ENCODE data around the gene LILRB4. TPM values are rescaled to one million over a fixed set of nuclear protein-coding genes. Genes with fewer than 3 reads are reported as not detected.
"Not testable (repeated sequence)": the region's sequence is repeated elsewhere in the genome, so short reads cannot be mapped to it uniquely, and the experiment has no call there.

LILRB4 gene
- total RNA-seq: not detected in 2 replicates

DNA sequence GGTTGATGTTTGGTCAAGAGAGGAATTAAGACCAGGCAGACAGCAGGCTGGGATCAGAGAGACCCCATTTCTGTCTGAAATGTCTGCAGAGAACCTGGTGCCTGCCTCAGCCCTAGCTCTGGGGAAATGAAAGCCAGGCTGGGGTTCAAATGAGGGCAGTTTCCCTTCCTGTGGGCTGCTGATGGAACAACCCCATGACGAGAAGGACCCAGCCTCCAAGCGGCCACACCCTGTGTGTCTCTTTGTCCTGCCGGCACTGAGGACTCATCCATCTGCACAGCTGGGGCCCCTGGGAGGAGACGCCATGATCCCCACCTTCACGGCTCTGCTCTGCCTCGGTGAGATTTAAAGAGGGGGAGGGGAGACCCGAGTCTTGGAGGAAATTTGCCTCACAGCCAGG, at the start of gene LILRB4:
LILRB4 (plus strand) TSS at position 256 of the 400 bp plus-strand sequence; CDS start at position 305, 49 bp downstream.
- no peak for DNase-seq (ENCODE audit: low read depth)

DNA sequence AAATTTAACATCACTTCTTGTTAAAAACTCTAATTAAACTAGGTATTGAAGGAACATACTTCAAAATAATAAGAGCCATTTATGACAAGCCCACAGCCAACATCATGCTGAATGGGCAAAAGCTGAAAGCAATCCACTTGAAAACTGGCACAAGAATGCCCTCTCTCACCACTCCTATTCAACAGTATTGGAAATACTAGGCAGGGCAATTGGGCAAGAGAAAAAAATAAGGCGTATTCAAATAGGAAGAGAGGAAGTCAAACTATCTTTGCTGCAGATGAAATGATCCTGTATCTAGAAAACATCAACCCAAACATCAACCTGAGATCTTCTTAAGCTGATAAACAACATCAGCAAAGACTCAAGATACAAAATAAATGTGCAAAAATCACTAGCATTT, 48.1 kb upstream of the LILRB4 start:
- DNase-seq (ENCODE audit: low read depth): no peak

DNA sequence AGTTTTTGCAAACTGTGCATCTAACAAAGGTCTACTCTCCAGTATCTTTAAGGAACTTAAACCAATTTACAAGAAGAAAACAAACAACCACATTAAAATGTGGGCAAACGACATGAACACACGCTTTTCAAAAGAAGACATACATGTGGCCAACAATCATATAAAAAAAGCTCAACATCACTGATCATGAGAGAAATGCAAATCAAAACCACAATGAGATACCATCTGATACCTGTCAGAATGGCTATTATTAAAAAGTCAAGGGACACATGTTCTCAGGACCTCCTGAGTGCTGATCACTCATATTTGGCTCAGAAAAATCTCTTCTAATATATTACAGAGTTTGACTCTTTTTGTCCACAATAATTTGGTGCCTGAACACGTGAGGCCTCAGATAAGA, 46.7 kb upstream of the LILRB4 start:
- DNase-seq (ENCODE audit: low read depth): no peak

DNA sequence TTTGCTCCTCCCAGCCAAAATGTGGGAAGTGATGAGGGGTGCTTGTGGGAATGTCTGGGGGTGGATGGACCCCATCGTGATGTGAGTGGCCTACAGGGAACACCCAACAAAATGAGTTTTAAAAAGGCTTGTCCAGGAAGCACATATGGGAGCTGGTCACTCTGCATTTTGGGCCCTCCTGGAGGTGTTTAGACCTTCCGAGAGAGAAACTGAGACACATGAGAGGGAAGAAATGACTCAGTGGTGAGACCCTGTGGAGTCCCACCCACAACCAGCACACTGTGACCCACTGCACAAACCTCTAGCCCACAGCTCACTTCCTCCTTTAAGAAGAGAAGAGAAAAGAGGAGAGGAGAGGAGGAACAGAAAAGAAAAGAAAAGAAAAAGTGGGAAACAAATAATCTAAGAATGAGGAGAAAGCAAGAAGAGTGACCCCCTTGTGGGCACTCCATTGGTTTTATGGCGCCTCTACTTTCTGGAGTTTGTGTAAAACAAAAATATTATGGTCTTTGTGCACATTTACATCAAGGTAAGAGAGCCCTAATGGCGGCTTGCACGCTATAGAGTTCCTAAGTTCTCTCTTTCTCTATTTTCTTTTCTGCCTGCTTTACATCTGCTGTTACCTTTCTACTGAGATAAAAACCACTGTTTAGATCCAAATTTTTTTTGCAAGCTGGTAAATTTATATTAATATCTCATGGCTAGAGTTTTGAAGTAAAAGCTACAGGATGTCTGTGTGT, 45.8 kb upstream of the LILRB4 start:
- no peak for DNase-seq (ENCODE audit: low read depth)

DNA sequence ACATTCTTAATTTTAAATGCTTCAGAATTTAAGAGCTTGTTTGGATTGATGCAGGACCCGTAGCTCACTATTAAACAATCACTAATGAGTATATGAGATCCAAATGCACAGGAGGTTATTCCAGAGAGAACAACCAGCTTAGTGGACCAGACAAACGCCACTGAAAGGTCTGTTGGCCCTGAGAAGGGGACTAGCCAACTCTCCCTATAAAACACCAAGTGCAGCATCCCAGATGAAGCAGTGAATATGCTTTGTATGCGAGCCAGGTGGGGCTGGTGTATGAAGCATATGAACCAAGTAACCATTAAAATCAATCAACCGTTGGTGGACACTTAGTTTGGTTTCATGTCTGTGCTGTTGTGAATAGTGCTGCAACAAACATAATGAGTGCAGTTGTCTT, 42.3 kb upstream of the LILRB4 start:
- DNase-seq (ENCODE audit: low read depth): no peak

DNA sequence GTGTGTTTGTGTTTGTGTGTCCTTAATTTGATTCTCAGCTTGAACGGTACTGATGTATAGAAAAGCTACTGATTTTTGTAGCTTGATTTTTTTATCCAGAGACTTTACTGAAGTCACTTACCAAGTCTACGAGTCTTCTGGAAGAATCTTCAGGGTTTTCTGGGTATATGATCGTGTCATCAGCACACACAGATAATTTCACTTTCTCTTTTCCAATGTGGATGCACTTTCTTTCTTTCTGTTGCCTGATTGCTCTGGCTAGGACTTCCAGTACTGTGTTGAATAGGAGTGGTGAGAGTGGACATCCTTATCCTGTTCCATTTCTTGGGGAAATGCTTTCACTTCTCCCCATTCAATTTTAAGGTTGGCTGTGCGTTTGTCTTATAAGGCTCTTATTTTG, 40.4 kb upstream of the LILRB4 start:
- DNase-seq (ENCODE audit: low read depth): no peak

DNA sequence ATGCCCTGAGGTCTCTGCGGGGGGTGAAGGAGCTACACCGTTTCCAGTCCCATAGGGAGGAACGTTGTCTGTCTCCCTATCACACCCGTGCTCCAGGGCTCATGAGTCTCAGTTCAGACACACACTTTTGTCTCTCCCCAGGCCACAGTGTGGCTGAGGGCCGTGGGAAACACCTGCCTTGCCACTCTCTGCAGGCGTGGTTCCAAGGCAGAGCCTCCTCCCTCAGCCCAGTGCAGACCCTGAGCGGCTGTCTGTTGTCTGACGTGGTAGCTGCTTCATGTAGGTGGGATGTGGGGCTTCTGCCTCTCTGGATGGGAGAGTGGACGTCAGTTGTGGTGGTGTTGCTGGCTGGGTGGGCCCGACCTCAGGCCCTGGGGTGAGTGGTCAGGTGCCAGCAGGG, 38.6 kb upstream of the LILRB4 start:
- not testable (repeated sequence) for DNase-seq (ENCODE audit: low read depth)

DNA sequence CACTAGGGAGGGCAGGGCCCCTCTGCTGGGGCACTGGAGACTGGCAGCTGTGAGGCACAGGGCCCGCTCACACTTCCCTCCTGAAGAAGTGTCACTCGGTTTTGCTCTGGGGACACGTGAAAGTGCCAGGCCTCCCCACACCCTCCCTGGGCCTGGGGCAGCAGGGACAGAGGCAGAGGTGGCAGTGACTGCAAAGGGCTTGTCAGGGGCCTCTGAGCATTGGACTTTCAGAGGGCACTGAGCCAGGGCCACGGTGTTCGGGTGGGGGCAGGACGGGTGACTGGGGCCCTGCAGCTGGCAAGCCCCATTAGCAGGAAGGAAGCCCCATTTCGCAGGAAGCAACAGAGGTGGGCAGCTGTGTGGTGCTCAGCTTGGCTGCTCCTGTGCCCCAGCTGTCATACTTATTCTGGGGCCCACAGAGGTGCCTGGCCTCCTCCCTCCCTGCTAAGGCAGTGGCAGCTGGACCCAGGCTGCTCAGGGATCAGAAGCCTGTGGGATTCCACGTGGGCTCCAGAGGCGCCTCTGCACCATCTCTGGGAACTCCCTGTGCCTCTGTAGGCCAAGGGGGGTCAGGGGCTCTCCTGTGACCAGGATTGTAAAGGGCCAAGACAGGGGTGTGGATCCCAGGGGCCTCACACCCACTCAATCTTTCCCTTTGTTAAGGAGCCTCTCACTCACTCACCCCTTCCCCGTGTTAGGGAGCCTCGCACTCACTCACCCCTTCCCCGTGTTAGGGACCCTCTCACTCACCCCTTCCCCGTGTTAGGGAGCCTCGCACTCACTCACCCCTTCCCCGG, 37.7 kb upstream of the LILRB4 start:
- DNase-seq (ENCODE audit: low read depth): not testable (repeated sequence)

DNA sequence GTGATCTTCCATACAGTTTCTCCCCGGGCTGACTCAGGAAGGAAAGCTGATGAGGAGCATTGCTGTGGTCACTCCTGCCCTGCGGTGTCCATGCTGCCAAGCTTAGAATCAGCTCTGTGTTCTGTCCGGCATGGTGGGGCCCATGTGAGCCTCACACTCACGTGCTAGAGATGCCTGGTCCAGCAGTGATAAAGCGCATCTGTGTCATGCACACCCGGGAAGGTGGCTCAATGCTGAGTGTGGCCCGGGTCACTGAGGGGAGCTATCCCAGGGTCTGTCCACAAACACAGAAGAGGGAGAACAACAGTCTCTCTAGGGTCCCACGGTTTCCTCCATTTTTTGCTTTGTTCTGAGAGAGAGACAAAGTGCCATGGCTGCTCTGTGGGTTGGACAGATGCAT, 36.0 kb upstream of the LILRB4 start:
- no peak for DNase-seq (ENCODE audit: low read depth)

DNA sequence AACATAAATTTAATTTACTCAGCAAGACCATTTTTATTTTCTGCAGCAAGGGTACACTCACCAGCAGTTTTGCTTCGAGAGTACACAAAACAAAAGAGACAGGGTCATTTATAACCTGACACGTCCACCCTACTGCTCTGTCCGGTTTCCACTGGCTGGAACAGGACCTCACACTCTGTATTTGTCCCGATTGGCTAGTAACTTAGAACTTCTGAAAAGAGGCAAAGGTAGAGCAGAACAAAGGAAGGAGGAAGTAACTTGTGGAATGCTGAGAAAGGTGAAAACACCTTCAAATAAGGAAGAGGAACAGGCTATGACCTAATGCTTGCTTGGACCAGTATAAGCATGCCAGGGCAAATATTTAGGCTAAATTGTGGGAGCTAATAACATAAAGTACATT, 34.9 kb upstream of the LILRB4 start:
- not testable (repeated sequence) for DNase-seq (ENCODE audit: low read depth)

DNA sequence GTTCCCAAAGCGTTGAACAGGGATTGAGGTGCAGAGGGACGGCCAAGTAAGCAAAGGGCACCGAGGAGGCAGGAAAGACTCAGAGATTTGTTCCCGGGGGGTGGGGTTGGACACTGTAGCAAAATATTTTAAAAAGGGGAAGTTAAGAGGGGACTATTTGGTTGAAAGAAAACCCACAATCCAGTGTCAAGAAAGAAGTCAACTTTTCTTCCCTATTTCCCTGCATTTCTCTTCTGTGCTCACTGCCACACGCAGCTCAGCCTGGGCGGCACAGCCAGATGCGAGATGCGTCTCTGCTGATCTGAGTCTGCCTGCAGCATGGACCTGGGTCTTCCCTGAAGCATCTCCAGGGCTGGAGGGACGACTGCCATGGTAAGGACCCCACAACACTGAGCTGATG, 32.5 kb upstream of the LILRB4 start, which contains the start of gene LILRB1:
LILRB1 (plus strand) TSS at position 223 of the 400 bp plus-strand sequence. CDS start 590 bp downstream, outside the sequence.
- DNase-seq (ENCODE audit: low read depth): not testable (repeated sequence)

DNA sequence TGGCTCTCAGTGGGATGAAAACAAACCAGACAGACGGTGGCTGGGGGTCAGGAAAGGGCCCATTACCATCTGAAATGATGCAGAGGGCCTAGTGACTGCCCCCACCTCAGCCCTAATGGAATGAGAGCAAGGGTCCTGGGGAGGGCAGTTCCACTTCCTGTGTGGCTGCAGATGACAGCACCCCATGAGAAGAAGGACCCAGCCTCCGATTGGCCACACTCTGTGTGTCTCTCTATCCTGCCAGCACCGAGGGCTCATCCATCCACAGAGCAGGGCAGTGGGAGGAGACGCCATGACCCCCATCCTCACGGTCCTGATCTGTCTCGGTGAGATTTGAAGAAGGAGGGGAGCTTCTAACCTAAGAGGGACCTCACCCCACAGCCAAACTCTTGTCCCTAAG, 32.0 kb upstream of the LILRB4 start:
- DNase-seq (ENCODE audit: low read depth): no peak

DNA sequence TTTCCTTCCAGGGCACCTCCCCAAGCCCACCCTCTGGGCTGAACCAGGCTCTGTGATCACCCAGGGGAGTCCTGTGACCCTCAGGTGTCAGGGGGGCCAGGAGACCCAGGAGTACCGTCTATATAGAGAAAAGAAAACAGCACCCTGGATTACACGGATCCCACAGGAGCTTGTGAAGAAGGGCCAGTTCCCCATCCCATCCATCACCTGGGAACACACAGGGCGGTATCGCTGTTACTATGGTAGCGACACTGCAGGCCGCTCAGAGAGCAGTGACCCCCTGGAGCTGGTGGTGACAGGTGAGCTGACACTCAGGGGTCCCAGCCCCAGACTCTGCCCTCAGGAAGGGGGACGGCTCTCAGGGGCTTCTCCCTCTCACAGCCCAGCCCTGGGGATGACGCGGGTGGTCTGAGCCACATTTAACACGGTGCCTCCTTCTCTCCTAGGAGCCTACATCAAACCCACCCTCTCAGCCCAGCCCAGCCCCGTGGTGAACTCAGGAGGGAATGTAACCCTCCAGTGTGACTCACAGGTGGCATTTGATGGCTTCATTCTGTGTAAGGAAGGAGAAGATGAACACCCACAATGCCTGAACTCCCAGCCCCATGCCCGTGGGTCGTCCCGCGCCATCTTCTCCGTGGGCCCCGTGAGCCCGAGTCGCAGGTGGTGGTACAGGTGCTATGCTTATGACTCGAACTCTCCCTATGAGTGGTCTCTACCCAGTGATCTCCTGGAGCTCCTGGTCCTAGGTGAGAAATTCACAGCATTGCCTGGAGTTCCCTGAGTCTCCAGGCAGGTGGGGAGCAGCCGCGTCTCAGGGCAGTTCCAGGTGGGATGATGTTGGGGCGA, 31.1 kb upstream of the LILRB4 start:
- not testable (repeated sequence) for DNase-seq (ENCODE audit: low read depth)

DNA sequence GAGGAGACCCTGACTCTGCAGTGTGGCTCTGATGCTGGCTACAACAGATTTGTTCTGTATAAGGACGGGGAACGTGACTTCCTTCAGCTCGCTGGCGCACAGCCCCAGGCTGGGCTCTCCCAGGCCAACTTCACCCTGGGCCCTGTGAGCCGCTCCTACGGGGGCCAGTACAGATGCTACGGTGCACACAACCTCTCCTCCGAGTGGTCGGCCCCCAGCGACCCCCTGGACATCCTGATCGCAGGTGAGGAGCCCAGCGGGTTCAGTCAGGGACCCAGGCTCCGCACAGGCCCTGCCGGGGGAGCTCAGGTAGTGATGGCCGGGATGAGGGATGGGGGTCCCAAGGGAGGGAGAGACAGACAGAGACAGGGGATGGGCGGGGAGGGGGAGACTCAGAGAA, 30.3 kb upstream of the LILRB4 start:
- not testable (repeated sequence) for DNase-seq (ENCODE audit: low read depth)

DNA sequence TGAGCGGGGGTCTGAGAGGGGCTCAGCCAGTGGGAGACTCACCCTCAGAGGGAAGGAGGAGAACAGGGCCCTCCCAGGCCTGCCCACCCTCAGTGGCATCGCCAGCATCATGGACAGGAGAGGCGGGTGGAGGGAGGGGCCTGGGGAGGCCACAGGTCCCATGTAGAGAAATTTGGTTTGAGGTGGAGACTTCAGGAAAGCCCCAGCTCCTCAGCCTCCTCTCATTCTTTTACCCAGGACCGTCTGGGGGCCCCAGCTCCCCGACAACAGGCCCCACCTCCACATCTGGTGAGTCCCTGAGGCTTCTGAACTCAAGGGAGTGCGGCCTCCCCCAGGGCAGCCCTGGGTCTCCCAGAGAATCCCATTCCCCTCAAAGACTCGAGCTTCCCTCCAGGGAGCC, 29.4 kb upstream of the LILRB4 start:
- no peak for DNase-seq (ENCODE audit: low read depth)

DNA sequence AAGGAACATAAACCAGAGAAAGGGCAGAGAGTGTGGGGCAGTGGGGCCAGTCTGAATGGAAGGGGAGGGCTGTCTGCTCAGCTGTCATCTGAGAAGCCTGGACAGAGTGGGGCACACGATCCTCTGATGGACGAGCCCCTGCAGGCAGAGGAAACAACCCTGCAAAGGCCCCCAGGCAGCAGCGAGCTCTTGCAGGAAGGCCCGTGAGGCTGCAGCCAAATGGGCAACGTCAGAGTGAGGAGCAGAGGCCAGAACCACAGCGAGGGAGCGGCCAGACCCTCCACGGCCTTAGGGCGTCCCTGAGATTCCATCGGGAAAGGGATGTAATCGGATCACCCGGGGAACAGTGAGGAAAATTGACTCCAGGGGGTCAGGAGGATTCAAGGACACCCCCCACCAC, 26.7 kb upstream of the LILRB4 start:
- DNase-seq (ENCODE audit: low read depth): not testable (repeated sequence)

DNA sequence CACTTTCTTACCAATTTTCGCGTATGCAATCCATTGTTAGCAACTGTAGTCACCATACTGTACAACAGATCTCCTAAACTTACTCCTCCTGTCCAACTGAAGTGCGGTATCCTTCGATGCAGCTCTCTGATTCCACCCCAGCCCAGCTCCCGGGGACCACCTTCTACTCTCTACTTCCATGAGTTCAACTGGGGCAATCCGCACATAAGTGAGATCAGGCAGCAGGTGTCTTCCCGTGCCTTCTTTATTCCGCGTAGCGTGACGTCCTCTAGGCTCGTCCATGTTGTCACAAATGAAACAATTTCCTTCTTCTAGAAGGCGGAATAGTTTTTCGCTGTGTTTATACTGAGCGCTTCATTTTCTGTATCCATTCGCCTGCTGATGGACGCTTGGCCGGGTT, 24.1 kb upstream of the LILRB4 start:
- DNase-seq (ENCODE audit: low read depth): no peak

DNA sequence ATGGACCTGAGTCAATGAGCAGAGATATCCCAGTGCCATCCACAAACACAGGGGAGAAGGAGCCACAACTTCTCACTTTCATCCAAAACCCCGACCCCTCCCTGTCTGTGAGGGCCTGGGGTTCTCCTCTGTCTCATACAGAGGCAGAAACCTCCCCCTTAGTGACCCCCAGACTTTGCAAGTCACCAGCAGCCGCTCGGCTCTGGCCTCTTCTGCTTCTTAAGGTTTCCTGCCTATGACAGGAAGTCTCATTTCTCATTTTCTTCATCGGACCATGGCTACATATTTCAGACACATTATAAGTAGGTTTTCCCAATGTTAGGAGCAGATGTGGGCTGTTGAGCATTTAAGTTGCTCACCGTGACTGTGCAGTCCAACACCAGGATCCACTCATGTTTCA, 19.8 kb upstream of the LILRB4 start:
- DNase-seq (ENCODE audit: low read depth): not testable (repeated sequence)

DNA sequence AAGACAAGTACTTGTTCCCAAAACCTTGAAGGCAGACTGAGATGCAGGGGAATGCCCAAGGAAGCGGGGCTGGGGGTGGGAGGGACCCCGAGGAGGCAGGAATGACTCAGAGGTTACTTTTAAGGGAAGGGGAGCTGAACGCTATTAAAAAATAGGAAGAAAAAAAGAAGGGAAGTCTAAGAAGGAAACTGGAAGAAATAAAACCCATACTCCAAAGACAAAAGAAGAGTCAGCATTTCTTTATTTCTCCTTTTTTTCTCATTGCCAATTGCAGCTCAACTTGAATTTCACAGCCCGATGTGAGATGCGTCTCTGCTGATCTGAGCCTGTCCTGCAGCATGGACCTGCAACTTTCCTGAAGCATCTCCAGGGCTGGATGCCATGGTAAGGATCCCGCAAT, 19.2 kb upstream of the LILRB4 start:
- not testable (repeated sequence) for DNase-seq (ENCODE audit: low read depth)

DNA sequence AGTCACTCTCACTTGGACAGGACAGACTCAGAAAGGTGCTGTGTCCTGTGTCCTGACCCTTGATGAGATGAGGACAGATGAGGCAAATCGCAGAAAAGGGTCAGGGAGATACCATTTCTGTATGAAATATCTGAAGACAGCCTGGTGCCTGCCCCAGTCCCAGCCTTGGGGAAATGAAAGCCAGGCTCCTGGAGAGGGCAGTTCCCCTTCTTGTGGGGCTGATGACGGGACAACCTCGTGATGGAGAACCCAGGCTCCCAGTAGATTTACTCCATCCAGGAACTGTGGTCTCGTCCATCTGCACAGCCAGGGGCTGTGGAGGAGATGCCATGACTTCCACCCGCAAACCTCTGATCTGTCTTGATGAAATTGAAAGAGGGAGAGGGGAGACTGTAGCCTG, 18.7 kb upstream of the LILRB4 start:
- no peak for DNase-seq (ENCODE audit: low read depth)

DNA sequence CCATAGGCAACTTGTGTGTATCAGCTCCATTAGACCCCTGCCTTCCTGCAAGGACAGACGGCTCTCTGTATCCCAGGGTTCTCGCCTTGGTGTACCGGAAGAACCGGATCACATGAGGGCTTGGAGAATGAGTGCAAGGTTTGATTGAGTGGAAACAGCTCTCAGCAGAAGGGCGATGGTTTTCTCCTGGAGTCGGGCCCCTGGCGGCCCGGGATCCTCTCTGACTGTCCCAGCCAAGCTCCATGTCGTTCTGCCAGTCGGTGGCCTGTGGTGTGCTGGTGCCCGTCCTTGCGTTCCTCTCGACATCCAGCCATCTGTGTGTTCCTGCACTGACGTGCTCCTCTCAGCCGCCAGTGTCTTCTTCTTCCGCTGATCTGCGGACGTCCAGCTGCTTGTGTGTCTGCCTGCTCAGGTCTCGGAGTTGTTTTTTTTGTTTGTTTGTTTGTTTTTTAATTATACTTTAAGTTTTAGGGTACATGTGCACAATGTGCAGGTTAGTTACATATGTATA, 16.4 kb upstream of the LILRB4 start:
- no peak for DNase-seq (ENCODE audit: low read depth)

DNA sequence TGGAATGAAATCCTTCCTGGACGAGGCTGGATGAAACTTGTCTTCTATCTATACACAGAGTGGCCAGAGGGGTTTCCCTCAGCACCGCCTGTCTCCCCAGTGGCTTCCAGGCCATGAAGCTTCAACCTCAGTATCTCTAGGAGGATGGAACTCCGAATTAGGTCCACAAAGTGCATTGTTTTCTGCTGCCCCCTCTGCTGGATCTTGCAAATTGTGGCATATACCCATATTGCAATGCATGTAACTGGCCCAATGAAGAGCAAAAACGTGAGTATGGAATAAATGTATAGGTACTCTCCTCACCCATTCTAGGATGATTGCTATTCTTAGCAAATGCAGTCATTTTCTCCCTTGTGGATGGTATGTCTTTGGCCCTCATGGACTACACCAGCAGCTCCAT, 14.7 kb upstream of the LILRB4 start:
- DNase-seq (ENCODE audit: low read depth): no peak

Measured in renal cortical epithelial cell (primary cell).